CD14-positive monocyte (primary cell): ENCODE results near the gene SMAD6. TPM values are rescaled to one million over a fixed set of nuclear protein-coding genes. Genes with fewer than 3 reads are reported as not detected.

Experiments
- DNase-seq, 3 donors: peaks; one replicate each; pipeline ENCODE4 v3.0.0-alpha.2; 2011 to 2022
- H2AFZ ChIP-seq: 2 replicates; pipeline ENCODE4 v1.6.0; 2012; ENCODE audit warnings: mild to moderate bottlenecking, low read depth, low read length, inconsistent platforms; ENCODE audit not compliant: insufficient read depth, poor library complexity, severe bottlenecking
- H3K27ac ChIP-seq, 2 donors: 1 replicate in 1 of 2; 2 replicates in 1 of 2; pipeline ENCODE4 v1.5.1; 2012 to 2013; ENCODE audit warnings: low read length in 2 of 2, control low read depth in 1 of 2, inconsistent platforms in 1 of 2, low read depth in 1 of 2, mild to moderate bottlenecking in 1 of 2
- H3K27me3 ChIP-seq, 2 donors: one replicate each; pipeline versions ENCODE4 v1.6.0 to v1.6.1; 2011 to 2013; ENCODE audit warnings: low read length in 2 of 2; ENCODE audit not compliant: control insufficient read depth in 2 of 2, insufficient read depth in 2 of 2
- H3K36me3 ChIP-seq, 2 donors: replicated peaks in 1 of 2; 1 replicate in 1 of 2; 2 replicates in 1 of 2; pipeline versions ENCODE4 v1.5.1 to v1.6.1; 2012 to 2013; ENCODE audit warnings: low read length in 2 of 2, control low read depth in 1 of 2, inconsistent platforms in 1 of 2, mild to moderate bottlenecking in 1 of 2; ENCODE audit not compliant: insufficient read depth in 2 of 2, control insufficient read depth in 1 of 2
- H3K4me1 ChIP-seq, 2 donors: 1 replicate in 1 of 2; 2 replicates in 1 of 2; pipeline versions ENCODE4 v1.5.1 to v1.6.1; 2012 to 2013; ENCODE audit warnings: low read length in 2 of 2, control low read depth in 1 of 2, inconsistent platforms in 1 of 2, mild to moderate bottlenecking in 1 of 2, moderate library complexity in 1 of 2; ENCODE audit not compliant: insufficient read depth in 2 of 2, control insufficient read depth in 1 of 2
- H3K4me2 ChIP-seq: replicated peaks from 2 replicates; pipeline ENCODE3; 2012; ENCODE audit warnings: low read length, moderate library complexity, mild to moderate bottlenecking; ENCODE audit not compliant: poor library complexity, severe bottlenecking; ENCODE audit errors: extremely low read depth
- H3K4me3 ChIP-seq, 3 experiments: fragments of 200-600 bp in 1 of 3; sonication (generic) in 1 of 3; replicated peaks in 1 of 3; 1 replicate in 2 of 3; 2 replicates in 1 of 3; pipeline ENCODE4 v1.5.1; 2011 to 2013; ENCODE audit warnings: low read length in 3 of 3, mild to moderate bottlenecking in 3 of 3, control low read depth in 2 of 3, low read depth in 2 of 3, inconsistent platforms in 1 of 3, moderate library complexity in 1 of 3
- H3K79me2 ChIP-seq: 2 replicates; pipeline ENCODE4 v1.6.0; 2012; ENCODE audit warnings: mild to moderate bottlenecking, control low read depth, inconsistent platforms, low read length, moderate library complexity; ENCODE audit not compliant: insufficient read depth
- H3K9ac ChIP-seq: 2 replicates; pipeline ENCODE4 v1.6.0; 2017; ENCODE audit warnings: low read length, mild to moderate bottlenecking; ENCODE audit not compliant: insufficient read depth, poor library complexity, severe bottlenecking
- H3K9me3 ChIP-seq, 2 donors: replicated peaks in 1 of 2; 1 replicate in 1 of 2; 2 replicates in 1 of 2; pipeline versions ENCODE4 v1.5.1 to v1.6.1; 2012 to 2013; ENCODE audit warnings: low read length in 2 of 2, control low read depth in 1 of 2; ENCODE audit not compliant: control insufficient read depth in 1 of 2, insufficient read depth in 1 of 2
- H4K20me1 ChIP-seq: 2 replicates; pipeline ENCODE4 v1.6.0; 2012; ENCODE audit warnings: mild to moderate bottlenecking, low read length, control low read depth, moderate library complexity; ENCODE audit not compliant: insufficient read depth
- H3K27ac Mint-ChIP-seq, 7 donors: one replicate each; pipeline ENCODE4 v1.8.0; 2020; ENCODE audit warnings: mild to moderate bottlenecking in 7 of 7, mixed read lengths in 7 of 7, moderate library complexity in 6 of 7, inconsistent platforms in 2 of 7
- H3K27me3 Mint-ChIP-seq, 3 donors: one replicate each; pipeline ENCODE4 v1.8.0; 2021 to 2022; ENCODE audit warnings: low read depth in 3 of 3, mild to moderate bottlenecking in 3 of 3, mixed read lengths in 3 of 3, moderate library complexity in 3 of 3, inconsistent platforms in 1 of 3
- H3K36me3 Mint-ChIP-seq, 2 donors: one replicate each; pipeline ENCODE4 v1.8.0; 2020; ENCODE audit warnings: mixed read lengths in 2 of 2, inconsistent platforms in 1 of 2, mild to moderate bottlenecking in 1 of 2
- H3K4me1 Mint-ChIP-seq: one replicate; pipeline ENCODE4 v1.8.0; 2020; ENCODE audit warnings: mild to moderate bottlenecking, mixed read lengths
- H3K4me3 Mint-ChIP-seq, 2 donors: one replicate each; pipeline ENCODE4 v1.8.0; 2020; ENCODE audit warnings: mild to moderate bottlenecking in 2 of 2, mixed read lengths in 2 of 2, moderate library complexity in 1 of 2
- H3K9me3 Mint-ChIP-seq, 7 donors: one replicate each; pipeline ENCODE4 v1.8.0; 2020 to 2022; ENCODE audit warnings: mixed read lengths in 7 of 7, mild to moderate bottlenecking in 6 of 7, moderate library complexity in 6 of 7, inconsistent platforms in 2 of 7
- CTCF ChIP-seq: fragments of 200-600 bp; IDR thresholded peaks from one replicate; pipeline ENCODE4 v1.8.0; 2022; ENCODE audit warnings: antibody characterized with exemption, mild to moderate bottlenecking
- WGBS: methylation state at CpG from one replicate; pipeline ENCODE4 v1.1.5; 2013; ENCODE audit warnings: missing lambda C conversion rate; ENCODE audit not compliant: insufficient coverage; 5-methylcytosine and 5-hydroxymethylcytosine counted together
- intact Hi-C, 2 donors: fragments of 100-400 bp; cut with micrococcal nuclease; formaldehyde crosslinking; loops; one replicate each; pipeline versions ENCODE4 v1.15.0 to v1.15.1; 2023
- polyA plus RNA-seq, 3 donors: library from polyadenylated mRNA; depleted of rRNA in 1 of 3; unstranded in 2 of 3; stranded (reverse) in 1 of 3; fragments of 300-500 nt in 2 of 3; fragments of >200 nt in 1 of 3; fragmentation: Illumina TruSeq in 2 of 3; gene quantifications; 1 replicate in 2 of 3; 2 replicates in 1 of 3; pipeline ENCODE4 v1.2.3, GENCODE V29; 2012 to 2021

Gene SMAD6
- polyA plus RNA-seq, 3 donors, result 0.31 TPM; not detected in 2

GRCh38 chr15:66718220-66718988 lies 16.4 kb downstream of the SMAD6 start:
- H3K36me3 ChIP-seq, result no peaks in the 10 kb centered on the region
- no peak for TF ChIP-seq CTCF
- peaks cover 26% of the 10 kb centered on the region for H3K4me1 Mint-ChIP-seq
- H3K4me3 Mint-ChIP-seq, result no peak overlapping the region
- H3K27ac ChIP-seq, result no peak overlapping the region
- H2AFZ ChIP-seq, result no peak overlapping the region
- intact Hi-C loops, result no loop called here
- peaks cover 0 to 3% (median 0%) of the 10 kb centered on the region in 3 donors for H3K27me3 Mint-ChIP-seq
- H3K4me3 ChIP-seq, result no peak overlapping the region
- no peak for DNase-seq
- 100% methylated on average over 7 of the region's 8 CpGs for WGBS
- H3K27me3 ChIP-seq, result no peaks in the 10 kb centered on the region
- H3K9me3 ChIP-seq, result no peaks in the 10 kb centered on the region
- H3K36me3 Mint-ChIP-seq, result peaks cover 8% of the 10 kb centered on the region in 2 donors
- no peak overlapping the region for H3K27ac Mint-ChIP-seq
- H3K9me3 Mint-ChIP-seq, result no peaks in the 10 kb centered on the region
- H3K4me2 ChIP-seq, result no peak overlapping the region
- no peaks in the 10 kb centered on the region for H3K79me2 ChIP-seq
- H4K20me1 ChIP-seq, result no peaks in the 10 kb centered on the region
- peaks cover 12 to 22% of the 10 kb centered on the region in 2 donors for H3K4me1 ChIP-seq
- no peak overlapping the region for H3K9ac ChIP-seq

- Mint-ChIP-seq H3K36me3 (peaks cover 8% of the 10 kb centered on the region in 2 donors), H3K27me3 (peaks cover 0 to 3% (median 0%) of the 10 kb centered on the region in 3 donors), H3K9me3 (no peaks in the 10 kb centered on the region), H3K4me1 (peaks cover 15% of the 10 kb centered on the region), H3K27ac (peak overlapping the region in 1 of 7 donors; percentile 58), H3K4me3 (no peak overlapping the region)
- Histone ChIP-seq H3K27ac (no peak overlapping the region), H3K4me3 (no peak overlapping the region), H3K79me2 (no peaks in the 10 kb centered on the region), H3K4me2 (no peak overlapping the region), H3K4me1 (peaks cover 12% of the 10 kb centered on the region in 2 donors), H3K36me3 (no peaks in the 10 kb centered on the region), H3K27me3 (no peaks in the 10 kb centered on the region), H2AFZ (no peak overlapping the region), H4K20me1 (no peaks in the 10 kb centered on the region), H3K9ac (no peak overlapping the region), H3K9me3 (no peaks in the 10 kb centered on the region)
- TF ChIP-seq CTCF, result no peak
- intact Hi-C loops, result no loop called here
- DNase-seq, result no peak
- 93% methylated on average over 5 of the region's 10 CpGs for WGBS
These were observed 17.4 kb downstream of the SMAD6 start for GRCh38 chr15:66719471-66719870.
